Mesenteric fat pad (tissue), 1 donor: ENCODE data around the gene PXT1. TPM values are rescaled to one million over a fixed set of nuclear protein-coding genes. Genes with fewer than 3 reads are reported as not detected.

ENCODE experiments used
- DNase-seq: peaks from one replicate; pipeline ENCODE4 v3.0.0-alpha.2; 2020; ENCODE audit warnings: low spot score
- total RNA-seq: library from RNA; stranded (reverse); fragmentation: NEBNext Ultra II Directional; extraction: Animal tissue kit (Norgen Biotek cat#: 25700); gene quantifications from one replicate; pipeline ENCODE4 v1.2.1, GENCODE V29; 2021
- donor health status: DM: yes; HTN: yes; CAD: no.

PXT1 gene
- total RNA-seq, 1 donor from 2014 or later: not detected

DNA sequence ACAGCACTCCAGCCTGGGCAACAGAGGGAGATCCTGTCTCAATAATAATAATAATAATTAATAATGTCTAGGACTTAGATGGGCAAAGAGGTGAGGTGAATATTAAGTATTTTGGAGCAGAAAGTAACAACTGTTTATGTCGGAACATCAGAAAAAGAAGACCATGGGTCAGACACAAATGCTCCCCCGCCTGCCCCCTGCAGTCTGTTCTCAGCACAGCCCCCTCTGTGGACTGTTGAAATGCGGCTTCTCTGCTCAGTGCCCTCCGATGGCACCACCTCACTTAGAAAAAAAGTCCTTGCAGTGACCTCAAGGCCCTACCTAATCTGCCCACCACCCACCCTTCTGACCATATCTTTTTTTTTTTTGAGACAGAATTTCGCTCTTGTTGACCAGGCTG is 50.0 kb downstream of the PXT1 start:
- DNase-seq: no peak

DNA sequence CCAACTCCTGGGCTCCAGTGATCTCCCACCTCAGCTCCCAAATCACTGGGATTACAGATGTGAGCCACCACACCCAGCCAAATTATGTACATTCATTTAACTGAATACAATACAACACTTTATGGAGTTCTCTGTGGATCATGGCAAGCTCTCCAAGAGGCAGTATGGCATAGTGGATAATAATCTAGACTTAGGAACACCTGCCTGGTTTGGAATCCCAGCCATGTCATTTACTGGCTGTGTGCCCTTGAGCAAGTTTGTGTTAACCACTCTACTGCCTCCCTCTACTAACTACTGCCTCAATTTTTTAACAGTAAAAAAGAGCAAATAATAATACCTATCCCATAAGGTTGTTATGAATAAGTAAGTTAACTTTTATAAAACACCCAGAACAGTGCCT is 53.3 kb downstream of the PXT1 start:
- no peak for DNase-seq

DNA sequence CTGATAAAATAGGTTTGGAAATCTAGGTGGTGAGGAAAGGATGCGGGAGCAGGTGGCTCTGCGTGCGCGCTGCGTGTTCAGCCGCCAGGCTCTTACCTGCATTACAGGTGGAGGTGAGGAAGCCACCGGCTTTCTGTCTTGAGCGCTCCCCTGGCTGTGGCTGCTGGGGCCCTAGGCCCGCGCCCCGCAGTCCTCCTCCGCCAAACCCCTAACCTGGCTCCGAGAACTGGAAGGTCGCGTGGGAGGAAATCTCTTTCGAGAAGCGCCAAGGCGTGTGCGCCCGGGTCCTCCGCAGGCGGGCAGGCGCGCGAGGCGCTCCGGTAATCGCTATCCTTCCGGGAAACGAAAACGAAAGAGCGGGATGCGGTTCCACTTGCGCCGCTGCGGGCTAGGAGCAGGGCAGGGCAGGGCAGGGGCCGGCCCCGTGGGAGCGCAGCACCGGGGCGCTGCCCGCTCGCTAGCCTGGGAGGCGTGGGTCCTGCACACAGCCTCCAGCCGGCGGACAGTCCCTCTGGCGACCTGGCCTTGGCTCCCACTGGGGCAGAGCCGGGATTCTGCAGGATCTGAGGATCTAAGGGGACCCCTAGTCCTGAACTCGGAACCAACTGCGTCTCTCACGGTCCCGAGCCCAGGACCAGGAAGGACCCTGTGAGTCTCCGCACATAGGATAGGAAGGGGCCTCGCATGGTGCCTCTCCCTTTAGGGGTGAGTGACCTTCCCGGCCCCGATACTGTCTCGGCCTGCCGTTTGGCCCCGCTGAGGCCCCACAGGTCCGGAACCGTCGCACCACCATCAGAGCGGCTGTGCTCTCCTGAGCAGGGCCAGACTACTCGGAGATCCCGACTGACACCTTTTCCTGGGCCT is 55.0 kb downstream of the PXT1 start, which contains the start of gene ETV7:
Gene ETV7 (minus strand): TSS at position 230 of the 864 bp plus-strand sequence. CDS start 128 bp downstream, at position 102.
- no peak for DNase-seq

DNA sequence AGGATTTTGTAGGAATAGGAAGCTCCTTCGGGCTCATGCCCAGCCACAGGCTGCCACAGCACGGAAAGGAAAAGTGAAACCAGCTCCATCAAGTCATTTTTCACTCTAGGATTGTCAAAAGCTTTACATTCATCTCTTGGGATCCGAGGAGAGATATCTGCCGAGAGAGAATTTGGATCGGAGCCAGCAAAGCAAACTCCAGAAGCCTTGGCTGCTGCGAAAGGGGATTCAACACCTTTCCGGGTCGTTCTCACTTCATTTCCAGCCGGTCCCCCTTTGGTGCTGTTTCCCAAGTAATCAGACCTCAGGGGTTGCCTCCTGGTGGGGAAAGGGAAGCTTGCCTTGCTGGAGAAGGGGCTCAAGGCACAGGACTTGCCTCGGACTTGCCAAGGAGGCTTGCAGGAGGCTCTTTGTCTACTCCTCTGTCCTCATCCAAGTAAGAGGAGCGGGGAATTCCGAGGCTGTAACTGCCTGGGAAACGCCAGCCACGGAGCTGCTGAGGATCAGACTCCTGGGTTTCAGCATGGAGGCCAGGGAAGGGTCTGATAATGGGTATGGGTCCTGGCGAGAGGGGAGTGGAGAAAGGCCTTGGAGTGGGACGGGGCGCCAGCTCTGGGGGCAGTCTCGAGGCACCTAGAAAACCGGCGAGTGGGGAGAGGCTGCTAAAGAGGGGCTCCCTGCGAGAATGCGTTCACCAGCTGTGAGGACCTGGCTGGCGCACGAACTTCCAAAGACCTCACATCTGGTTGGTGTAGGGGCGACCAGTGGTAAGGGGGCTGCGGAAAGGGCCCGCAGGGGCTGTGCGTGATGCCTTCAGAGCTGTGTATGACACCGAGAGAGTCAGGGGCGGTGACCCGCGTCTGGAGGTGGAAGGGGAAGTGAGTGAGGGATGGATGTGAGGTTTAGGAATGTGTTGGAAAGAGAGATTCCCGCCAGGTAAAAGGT is 55.9 kb downstream of the PXT1 start:
- no peak for DNase-seq

DNA sequence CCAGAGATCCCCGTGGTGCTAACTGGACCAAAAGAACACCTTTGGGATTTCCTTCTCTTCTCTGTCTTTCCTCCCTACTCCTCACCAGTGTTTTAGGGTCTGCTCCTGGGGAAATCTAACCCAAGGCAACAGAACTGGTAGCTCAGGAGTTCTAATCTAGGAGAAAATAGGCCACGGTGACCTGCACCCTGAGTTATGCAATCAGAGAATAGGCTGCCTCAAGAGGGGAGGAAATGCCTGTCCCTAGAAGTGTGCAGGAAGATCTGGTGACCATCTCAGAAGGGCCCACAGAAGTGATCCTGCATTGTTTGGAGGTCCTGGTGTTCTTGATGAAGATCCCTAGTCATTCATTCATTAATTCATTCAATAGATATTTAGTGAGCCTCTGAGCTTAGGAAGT is 58.6 kb downstream of the PXT1 start:
- DNase-seq: no peak

DNA sequence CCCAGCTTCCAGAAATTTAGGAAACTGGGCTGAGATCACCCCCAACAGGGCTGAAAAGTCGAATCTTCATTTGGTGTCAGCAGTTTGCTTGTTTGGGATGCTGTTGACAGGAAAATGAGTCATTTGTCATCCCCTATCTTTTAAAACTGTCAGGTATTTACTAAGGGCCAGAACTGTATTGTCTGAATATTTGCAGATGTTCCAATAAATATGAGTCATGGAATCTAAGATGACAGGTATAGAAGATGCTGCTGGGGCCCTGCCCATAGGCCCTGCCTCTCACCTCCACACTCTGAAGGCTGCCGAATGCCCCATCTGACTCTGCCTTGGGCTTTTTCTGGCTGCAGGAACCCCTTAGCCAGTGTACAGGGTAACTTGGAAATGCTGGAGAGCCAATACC is 59.0 kb downstream of the PXT1 start:
- no peak for DNase-seq

DNA sequence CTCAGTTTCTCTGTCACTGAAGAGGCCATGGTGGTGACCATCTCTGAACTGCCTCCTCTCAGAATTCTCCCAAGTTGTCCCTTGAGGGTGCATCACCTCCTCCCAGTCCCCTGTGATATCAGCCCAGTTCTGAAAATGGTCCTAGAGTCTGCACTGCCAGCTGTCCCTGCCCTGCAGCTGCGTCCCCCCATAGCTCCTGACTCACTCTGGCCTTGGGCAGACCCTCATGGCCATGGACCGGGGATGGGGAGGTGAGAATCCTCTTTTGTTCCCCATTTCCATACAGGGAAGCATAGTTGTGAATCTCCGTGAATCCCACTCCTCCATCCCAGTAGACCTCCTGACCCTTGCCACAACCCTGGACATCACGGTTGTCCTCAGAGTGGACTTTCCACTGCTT is 59.7 kb downstream of the PXT1 start:
- peak; percentile 59 for DNase-seq

DNA sequence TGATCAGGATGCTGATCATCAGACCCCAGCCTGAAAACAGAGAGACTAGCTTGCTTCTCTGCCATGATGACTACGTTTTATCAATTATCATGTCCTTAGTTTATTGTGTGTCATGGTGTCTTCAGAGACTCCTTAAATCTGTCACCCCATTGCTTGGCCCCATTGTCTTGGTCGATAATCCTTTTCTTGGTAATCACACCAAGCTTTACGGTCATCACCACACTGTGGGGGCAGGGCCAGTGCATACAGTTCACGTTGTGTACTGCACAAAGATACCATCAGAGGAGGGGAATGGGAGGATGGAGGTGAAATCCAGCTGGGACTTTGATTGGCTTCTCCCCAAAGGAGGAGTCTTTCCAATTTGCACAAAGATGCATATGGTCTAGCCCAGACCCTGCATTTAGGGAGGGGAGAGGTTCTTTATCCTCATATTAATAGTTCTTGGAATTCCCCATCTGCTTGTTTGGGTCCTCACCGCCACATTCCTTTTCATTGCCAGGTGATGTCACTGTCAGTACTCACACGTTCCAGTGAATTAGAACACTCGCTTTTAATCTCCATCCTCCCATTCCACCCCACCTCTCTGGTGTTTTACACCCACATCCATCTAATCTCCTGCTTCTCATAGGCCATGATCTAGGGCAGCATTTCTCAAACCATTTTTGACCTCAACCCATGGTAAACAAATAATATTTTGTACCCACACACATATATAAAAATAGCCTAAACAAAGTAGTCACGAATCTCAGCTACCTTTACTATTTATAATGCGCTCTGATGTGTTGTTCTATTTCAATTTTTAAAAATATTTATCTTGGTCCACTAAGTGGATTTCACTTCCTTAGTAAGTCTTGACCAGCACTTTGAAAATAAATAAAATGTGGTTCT is 60.9 kb downstream of the PXT1 start:
- no peak for DNase-seq

DNA sequence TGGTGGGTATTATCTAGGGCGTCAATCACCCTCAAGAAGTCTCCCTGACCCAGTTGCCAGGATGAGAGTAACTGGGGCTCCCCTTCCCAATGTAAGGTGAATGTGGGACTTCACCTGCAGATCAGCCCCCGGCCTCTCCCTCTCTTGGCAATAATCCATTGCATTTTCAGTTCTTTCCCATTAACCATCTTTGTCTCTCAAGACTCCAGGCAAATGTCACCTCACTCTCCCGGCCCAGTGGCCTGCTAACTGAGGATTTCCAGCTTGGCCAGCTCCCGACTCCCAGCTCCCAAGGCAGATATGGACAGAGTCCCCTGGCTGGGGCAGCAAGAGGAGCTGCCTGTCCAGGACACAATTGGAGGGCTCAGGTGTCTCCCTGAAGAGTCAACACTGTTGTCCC is 62.5 kb downstream of the PXT1 start:
- DNase-seq: no peak

DNA sequence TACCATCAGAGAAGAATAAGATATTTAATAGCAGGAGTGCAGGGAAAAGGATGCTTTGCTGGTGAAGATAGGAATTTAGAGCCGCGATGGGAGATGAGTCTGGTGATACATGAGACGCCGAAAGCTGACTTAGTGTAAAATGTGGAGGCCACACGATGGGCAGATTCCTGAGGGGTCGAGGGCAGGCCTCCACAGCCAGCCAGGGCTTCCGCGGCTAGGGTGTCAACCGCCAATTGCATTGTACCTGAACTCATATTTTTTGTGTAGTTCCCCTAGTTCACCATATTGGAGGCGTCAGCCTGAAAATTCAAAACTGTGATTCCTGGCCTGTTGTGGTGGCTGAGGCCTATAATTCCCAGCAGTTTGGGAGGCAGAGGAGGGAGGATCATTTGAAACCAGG is 63.7 kb downstream of the PXT1 start:
- peak; percentile 47 for DNase-seq

DNA sequence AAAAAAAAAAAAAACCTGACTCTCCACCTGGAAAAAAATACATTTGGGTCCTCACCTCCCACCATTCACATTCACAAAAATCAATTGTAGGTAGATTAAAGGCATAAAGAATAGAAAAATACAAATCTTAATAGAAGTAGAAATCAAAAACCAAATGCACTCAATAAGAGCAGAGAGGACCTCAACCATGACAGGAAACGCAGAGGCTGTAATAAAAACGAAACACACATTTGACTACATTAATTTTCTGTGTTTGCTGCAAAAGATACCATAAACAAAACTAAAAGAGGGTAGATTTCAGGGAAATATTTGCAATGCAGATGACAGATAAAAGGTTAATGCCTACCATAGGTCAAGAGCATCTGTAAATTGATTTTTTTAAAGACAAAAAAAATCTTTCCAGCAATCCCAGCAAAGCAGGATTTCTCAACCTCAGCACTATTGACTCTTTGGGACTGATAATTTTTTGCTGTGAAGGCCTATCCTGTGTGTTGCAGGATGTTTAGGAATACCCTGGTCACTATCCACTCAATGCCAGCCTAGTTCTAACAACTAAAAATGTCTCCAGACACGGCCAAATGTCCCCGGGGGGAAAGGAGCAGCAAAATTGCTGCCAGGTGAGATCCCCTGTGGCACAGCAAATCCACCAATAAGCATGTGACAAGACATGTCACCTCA is 64.3 kb downstream of the PXT1 start:
- DNase-seq: peak; percentile 22

DNA sequence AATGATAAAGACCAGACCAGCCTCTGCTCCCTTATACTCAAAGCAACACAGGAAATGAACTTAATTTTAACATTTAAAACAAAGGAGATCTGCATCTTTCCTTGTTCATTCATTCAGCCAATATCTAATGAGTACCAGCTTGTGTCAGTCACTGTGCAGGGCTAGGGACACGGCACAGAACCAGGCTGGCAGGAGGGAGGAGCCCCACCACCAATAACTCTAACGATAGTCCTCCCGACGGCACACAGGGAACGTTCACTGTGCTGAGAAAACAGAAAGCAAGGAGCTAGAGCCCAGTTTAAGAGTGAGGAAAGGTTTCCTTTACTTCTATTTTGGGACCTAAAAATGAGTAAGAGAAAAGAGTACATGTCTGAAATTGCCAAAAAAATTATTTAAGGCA is 65.1 kb downstream of the PXT1 start:
- DNase-seq: peak; percentile 5

DNA sequence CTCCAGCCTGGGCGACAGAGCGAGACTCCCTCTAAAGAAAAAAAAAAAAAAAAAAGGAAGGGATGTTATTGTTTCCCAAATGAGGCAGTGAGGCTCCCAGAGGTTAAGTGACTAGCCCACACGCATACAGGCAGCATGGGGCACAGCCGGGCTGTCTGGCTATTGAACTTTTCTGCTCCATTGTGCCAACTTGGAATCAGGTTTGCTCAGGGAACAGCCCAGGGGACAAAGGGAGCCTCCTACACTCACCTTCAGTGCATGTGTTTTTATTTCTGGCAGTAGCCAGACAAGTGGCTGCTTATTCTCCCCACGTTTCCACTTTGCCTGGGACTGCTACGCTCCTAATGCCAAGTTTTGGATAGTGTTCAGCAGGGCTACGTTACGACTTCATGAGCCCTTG is 65.9 kb downstream of the PXT1 start:
- DNase-seq: peak; percentile 49

DNA sequence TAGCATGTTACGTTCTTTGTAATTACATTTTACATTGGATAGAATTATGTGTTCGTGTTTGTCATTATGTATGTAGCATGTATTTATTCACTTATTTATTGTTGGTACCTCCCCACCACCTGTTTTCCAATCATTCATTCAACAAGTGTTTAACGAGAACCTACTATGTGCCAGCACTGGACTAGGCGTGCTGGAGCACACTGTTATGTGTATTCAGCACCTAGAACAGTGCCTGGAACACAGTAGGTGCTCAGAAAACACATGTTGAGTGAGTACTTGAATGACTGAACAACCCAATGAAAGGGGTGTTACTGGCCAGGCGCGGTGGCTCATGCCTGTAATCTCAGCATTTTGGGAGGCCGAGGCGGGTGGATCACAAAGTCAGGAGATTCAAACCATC is 66.5 kb downstream of the PXT1 start:
- DNase-seq: no peak

DNA sequence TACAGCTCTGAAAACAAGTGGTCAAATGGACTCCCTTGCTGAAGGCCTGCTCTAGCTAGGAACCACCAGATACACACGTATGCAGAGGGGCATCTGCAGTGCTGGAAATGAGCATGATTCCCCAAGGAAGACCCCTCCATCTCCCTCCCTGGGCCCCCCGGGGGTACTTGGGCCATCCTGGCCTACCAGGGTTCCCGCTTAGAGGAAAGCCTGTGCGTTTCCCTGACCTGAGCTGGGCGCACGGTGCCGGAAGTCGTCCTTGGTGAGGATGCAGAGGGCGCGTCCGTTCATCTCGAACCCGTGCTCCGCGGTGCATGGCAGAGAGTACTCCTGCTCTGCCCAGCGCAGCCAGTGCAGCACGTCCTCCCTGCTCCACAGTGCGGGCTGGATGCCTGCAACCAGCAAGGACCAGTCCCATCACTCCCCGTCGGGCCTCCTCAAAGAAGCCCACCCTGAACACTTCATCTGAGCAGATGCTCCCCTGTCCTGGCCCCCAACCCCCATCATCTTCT is 67.0 kb downstream of the PXT1 start:
- peak; percentile 86 for DNase-seq

DNA sequence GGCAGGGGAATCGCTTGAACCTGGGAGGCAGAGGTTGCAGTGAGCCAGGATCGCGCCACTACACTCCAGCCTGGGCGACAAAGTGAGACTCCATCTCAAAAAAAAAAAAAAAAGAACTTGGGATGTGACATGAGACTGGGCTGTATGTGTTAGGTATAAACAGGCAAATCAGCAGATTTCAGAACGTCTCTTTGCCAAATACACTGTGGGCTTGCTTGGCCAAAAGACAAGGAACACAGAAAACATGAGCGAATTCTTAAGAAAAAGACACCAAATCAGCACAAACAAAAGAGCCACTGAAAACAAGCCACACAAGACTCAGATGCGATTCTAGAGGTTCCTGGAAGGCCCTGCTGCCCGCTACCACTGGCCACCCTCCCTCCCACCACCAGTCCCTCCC is 67.7 kb downstream of the PXT1 start:
- no peak for DNase-seq

DNA sequence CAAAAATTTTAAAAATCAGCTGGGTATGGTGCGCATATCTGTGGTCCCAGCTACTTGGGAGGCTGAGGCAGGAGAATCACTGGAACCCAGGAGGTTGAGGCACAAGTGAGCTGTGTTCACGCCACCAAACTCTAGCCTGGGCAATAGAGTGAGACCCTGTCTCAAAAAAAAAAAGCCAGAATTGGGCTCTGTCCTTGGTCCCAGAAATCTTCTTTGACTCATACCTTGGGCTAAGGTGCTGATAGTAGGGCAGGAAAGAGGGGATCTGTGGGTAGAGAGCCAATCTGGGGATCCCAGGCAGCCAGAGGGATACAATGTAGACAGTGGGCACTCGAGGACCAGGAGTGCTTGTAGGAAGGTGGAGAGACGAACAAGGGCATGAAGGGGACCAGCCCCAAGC is 68.5 kb downstream of the PXT1 start:
- DNase-seq: peak; percentile 9

DNA sequence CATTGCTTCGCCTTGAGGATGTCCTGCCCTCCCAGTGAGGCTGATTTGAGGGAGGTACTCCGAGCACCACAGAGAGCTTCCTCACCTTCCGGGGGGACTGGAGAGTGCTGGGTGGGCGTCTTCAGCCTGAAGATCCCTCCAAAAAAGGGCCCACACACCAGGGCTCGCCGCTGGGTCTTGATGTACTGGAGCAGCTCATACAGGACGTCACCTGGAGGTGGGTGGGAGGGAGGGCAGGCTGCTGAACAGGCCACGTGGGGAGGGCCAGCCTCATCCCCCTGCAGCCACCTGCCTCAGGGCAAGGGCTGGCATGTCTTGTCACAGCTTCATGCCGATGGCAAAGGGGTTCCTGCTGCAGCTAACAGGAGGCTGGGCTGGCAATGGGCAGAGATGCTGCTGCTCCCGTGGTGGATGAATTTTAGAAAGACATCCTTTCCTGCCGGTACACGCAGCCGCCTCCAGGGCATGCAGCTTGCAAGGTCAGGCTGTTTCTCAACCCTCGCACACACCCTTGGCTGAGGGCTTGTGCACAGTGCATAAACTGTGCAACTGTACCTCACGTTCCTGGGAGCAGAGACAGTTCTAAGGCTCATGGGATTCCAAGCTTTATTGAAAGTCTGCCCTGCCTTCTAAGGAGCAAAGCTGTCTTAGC is 69.2 kb downstream of the PXT1 start:
- peak; percentile 65 for DNase-seq

DNA sequence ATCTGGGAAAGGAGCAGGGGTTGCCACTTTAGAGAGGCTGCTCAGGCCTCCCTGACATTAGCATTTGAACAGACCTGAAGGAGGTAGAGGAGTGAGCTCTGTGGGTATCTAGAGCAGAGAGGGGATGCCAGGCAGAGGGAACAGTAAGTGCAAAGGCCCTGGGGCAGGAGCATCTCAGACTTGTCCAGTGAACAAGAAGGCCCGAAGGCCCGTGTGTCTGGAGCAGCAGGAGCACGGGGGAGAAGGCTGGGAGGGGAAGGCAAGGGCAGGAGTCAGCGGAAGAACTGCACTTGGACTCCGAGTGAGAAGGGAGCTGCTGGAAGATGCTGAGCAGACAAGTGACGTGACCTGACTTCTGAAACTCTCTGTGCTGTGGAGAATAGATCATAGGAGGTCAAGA is 70.6 kb downstream of the PXT1 start:
- DNase-seq: no peak

DNA sequence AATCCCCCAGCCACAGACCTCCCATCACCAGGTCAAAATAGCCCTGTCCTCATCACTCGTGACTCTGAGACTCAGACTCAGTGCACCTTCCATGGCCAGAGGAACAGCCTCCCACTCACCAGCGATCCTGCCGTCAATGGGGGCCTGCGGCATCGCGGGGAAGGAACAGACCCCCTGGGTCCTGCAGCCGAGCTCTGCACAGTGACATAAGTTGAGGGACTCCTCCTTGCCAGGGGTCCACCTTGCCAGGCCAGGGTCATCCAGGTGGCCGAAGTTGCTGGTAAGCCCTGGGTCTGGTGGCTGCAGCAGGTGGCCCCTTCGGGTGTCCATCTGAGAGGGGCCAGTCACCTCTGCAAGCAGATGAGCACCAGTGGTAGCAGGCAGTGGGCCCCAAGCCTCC is 71.4 kb downstream of the PXT1 start:
- DNase-seq: no peak
